Upper lobe of left lung (tissue), 4 donors: ENCODE measurements around the gene PPIA.

Source experiments
- EP300 ChIP-seq, 4 donors: sonication (generic); formaldehyde crosslinking; IDR thresholded peaks; one replicate each; pipeline ENCODE4 v1.5.1; 2017; ENCODE audit warnings: antibody characterized with exemption in 4 of 4, control low read depth in 2 of 4
- POLR2A ChIP-seq, 4 donors: fragments of 450-650 bp; IDR thresholded peaks; one replicate each; pipeline ENCODE4 v1.5.1; 2016 to 2017; ENCODE audit warnings: antibody characterized with exemption in 4 of 4, mild to moderate bottlenecking in 2 of 4
- TF ChIP-seq, protein P1 (sequence below), 6 experiments: fragments of 450-650 bp in 4 of 6; fragments of 200-600 bp in 2 of 6; sonication (generic) in 2 of 6; IDR thresholded peaks; one replicate each; pipeline ENCODE4 v1.5.1; 2016 to 2019; ENCODE audit warnings: antibody characterized with exemption in 6 of 6

GRCh38 chr7:44750424-44750823 is 46.1 kb upstream of the PPIA start:
- TF ChIP-seq, protein P1, sequence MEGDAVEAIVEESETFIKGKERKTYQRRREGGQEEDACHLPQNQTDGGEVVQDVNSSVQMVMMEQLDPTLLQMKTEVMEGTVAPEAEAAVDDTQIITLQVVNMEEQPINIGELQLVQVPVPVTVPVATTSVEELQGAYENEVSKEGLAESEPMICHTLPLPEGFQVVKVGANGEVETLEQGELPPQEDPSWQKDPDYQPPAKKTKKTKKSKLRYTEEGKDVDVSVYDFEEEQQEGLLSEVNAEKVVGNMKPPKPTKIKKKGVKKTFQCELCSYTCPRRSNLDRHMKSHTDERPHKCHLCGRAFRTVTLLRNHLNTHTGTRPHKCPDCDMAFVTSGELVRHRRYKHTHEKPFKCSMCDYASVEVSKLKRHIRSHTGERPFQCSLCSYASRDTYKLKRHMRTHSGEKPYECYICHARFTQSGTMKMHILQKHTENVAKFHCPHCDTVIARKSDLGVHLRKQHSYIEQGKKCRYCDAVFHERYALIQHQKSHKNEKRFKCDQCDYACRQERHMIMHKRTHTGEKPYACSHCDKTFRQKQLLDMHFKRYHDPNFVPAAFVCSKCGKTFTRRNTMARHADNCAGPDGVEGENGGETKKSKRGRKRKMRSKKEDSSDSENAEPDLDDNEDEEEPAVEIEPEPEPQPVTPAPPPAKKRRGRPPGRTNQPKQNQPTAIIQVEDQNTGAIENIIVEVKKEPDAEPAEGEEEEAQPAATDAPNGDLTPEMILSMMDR (IDR thresholded peaks at IDR 0.05) = no peak
- TF ChIP-seq POLR2A (IDR thresholded peaks at IDR 0.05) (no peak), EP300 (IDR thresholded peaks at IDR 0.05) (no peak)
